K562 (cell line): Measurements from ENCODE around the gene SLC12A4. TPM values are rescaled to one million over a fixed set of nuclear protein-coding genes. Genes with fewer than 3 reads are reported as not detected.

ENCODE experiments used
- ATAC-seq: fragments of 200-7000 bp; cut with Tn5 transposase; 3 replicates; pipeline ENCODE4 v1.9.1; 2020; ENCODE audit warnings: moderate library complexity
- BruUV-seq: library from RNA; stranded (reverse); fragments of 400-500 nt; replicated peaks from 2 replicates; lab custom pipeline; 2021; lab: Mats Ljungman, UMichigan
- CTCF ChIA-PET: fragments of 300-600 bp; formaldehyde crosslinking; extraction: SDS; loops from one replicate; lab custom pipeline; 2021; ENCODE audit warnings: low intra/inter-chr PET ratio; lab: Yijun Ruan, JAX
- POLR2A ChIA-PET: fragments of 300-600, 350-650 bp; sonication (Branson Sonifier 250); formaldehyde crosslinking; extraction: SDS; loops from one replicate; lab custom pipeline; 2021; ENCODE audit warnings: antibody characterized with exemption, inconsistent platforms; lab: Yijun Ruan, JAX
- DNase-seq, 4 experiments: peaks; one replicate each; pipeline versions ENCODE4 v3.0.0 to v3.0.0-alpha.2; 2011 to 2018; ENCODE audit warnings: low spot score in 3 of 4, mixed read lengths in 3 of 4; ENCODE audit errors: extremely low read depth in 1 of 4
- FAIRE-seq: peaks from 2 replicates; lab custom pipeline; 2011; peaks lifted over from hg19 to GRCh38; lab: Jason Lieb, UNC
- H2AFZ ChIP-seq: 2 replicates; pipeline ENCODE4 v1.6.0; 2011; ENCODE audit warnings: low read depth, low read length, control low read depth, inconsistent platforms
- H3K27ac ChIP-seq: fragments of 200-600 bp; 3 replicates; pipeline ENCODE4 v1.8.0; 2011; ENCODE audit warnings: low read depth, mild to moderate bottlenecking, control low read depth, inconsistent platforms, low read length, moderate library complexity, mixed read lengths; ENCODE audit errors: extremely low read depth
- H3K27me3 ChIP-seq, 2 experiments: fragments of 300-600 bp in 1 of 2; 2 replicates in 1 of 2; 3 replicates in 1 of 2; pipeline versions ENCODE4 v1.6.0 to v1.8.0; 2011; ENCODE audit warnings: inconsistent platforms in 2 of 2, low read length in 2 of 2, mild to moderate bottlenecking in 1 of 2, mixed read lengths in 1 of 2, moderate library complexity in 1 of 2; ENCODE audit not compliant: control insufficient read depth in 2 of 2, insufficient read depth in 2 of 2
- H3K36me3 ChIP-seq: fragments of 300-600 bp; 3 replicates; pipeline ENCODE4 v1.8.0; 2011; ENCODE audit warnings: mild to moderate bottlenecking, low read length, inconsistent platforms; ENCODE audit not compliant: control insufficient read depth, insufficient read depth
- H3K4me1 ChIP-seq, 2 experiments: fragments of 200-600 bp in 1 of 2; replicated peaks in 1 of 2; 2 replicates in 1 of 2; 3 replicates in 1 of 2; pipeline versions ENCODE4 v1.5.1 to v1.8.0; 2011; ENCODE audit warnings: inconsistent platforms in 2 of 2, low read length in 2 of 2, mild to moderate bottlenecking in 1 of 2, mixed read lengths in 1 of 2, moderate library complexity in 1 of 2; ENCODE audit not compliant: control insufficient read depth in 2 of 2, insufficient read depth in 2 of 2
- H3K4me2 ChIP-seq: 2 replicates; pipeline ENCODE4 v1.6.1; 2011; ENCODE audit warnings: low read length, control low read depth, inconsistent platforms, mixed read lengths; ENCODE audit not compliant: insufficient read depth
- H3K4me3 ChIP-seq: fragments of 200-600 bp; sonication (generic), shearing (Covaris generic); 2 replicates; pipeline ENCODE4 v1.5.1; 2016; ENCODE audit warnings: control low read depth, inconsistent platforms
- H3K79me2 ChIP-seq: fragments of 200-600 bp; 3 replicates; pipeline ENCODE4 v1.8.0; 2011; ENCODE audit warnings: low read length, inconsistent platforms; ENCODE audit not compliant: control insufficient read depth, insufficient read depth
- H3K9ac ChIP-seq, 2 experiments: 2 replicates each; pipeline versions ENCODE4 v1.6.0 to v1.6.1; 2011; ENCODE audit warnings: low read depth in 2 of 2, low read length in 2 of 2, control low read depth in 1 of 2, inconsistent platforms in 1 of 2, mild to moderate bottlenecking in 1 of 2, mixed read lengths in 1 of 2; ENCODE audit not compliant: insufficient read depth in 1 of 2
- H3K9me1 ChIP-seq: one replicate; pipeline ENCODE4 v1.6.0; 2011; ENCODE audit warnings: inconsistent platforms, mild to moderate bottlenecking, low read length, moderate library complexity; ENCODE audit not compliant: control insufficient read depth, insufficient read depth
- H3K9me3 ChIP-seq: replicated peaks from 2 replicates; pipeline ENCODE4 v1.5.1; 2011; ENCODE audit warnings: low read depth, low read length, inconsistent platforms; ENCODE audit not compliant: control insufficient read depth, insufficient read depth
- H4K20me1 ChIP-seq: replicated peaks from 2 replicates; pipeline ENCODE4 v1.6.1; 2011; ENCODE audit warnings: low read length, inconsistent platforms, mixed read lengths; ENCODE audit not compliant: control insufficient read depth, insufficient read depth
- DLX4 ChIP-seq: fragments of 250-450 bp; sonication (Bioruptor Pico); IDR thresholded peaks from 2 replicates; pipeline ENCODE4 v1.6.1; 2021; ENCODE audit warnings: mild to moderate bottlenecking
- E2F5 ChIP-seq: sonication (generic); formaldehyde crosslinking; IDR thresholded peaks from 2 replicates; pipeline ENCODE4 v1.8.0; 2022; ENCODE audit warnings: mild to moderate bottlenecking, missing genetic modification reagents
- FOXO4 ChIP-seq: fragments of 450-650 bp; formaldehyde crosslinking; IDR thresholded peaks from 2 replicates; pipeline ENCODE4 v1.4.0; 2020; ENCODE audit warnings: mild to moderate bottlenecking, moderate library complexity
- NEUROD1 ChIP-seq: fragments of 150-350 bp; IDR thresholded peaks from 2 replicates; pipeline ENCODE4 v1.6.1; 2014; ENCODE audit warnings: borderline replicate concordance, low read length, low read depth; ENCODE audit not compliant: partially characterized antibody
- RBM22 ChIP-seq: fragments of 200-400 bp; formaldehyde crosslinking; IDR thresholded peaks from 2 replicates; pipeline ENCODE4 v1.6.1; 2018; ENCODE audit warnings: low read length, low read depth; ENCODE audit not compliant: poor library complexity, severe bottlenecking
- RHOXF2B ChIP-seq: fragments of 250-450 bp; sonication (Bioruptor Pico); conservative IDR thresholded peaks from 2 replicates; pipeline ENCODE4 v1.5.1; 2021
- SRSF1 ChIP-seq: fragments of 200-400 bp; formaldehyde crosslinking; IDR thresholded peaks from 2 replicates; pipeline ENCODE4 v1.6.1; 2017; ENCODE audit warnings: mild to moderate bottlenecking, low read depth, low read length, moderate library complexity
- STAT5B ChIP-seq: fragments of 250-450 bp; sonication (Bioruptor Pico); IDR thresholded peaks from 2 replicates; pipeline ENCODE4 v1.8.0; 2021; ENCODE audit warnings: mild to moderate bottlenecking, inconsistent platforms
- VEZF1 ChIP-seq: fragments of 200-800 bp; sonication (Bioruptor generic); IDR thresholded peaks from 2 replicates; pipeline ENCODE4 v1.6.1; 2017; ENCODE audit warnings: missing genetic modification characterization, missing compliant biosample characterization
- YY1 ChIP-seq, 3 experiments: IDR thresholded peaks; 2 replicates each; pipeline ENCODE4 v1.6.1; 2011; ENCODE audit warnings: low read length in 2 of 3, mild to moderate bottlenecking in 2 of 3, moderate library complexity in 2 of 3, borderline replicate concordance in 1 of 3, control low read depth in 1 of 3, low read depth in 1 of 3; ENCODE audit not compliant: insufficient read depth in 3 of 3, insufficient replicate concordance in 2 of 3, control insufficient read depth in 1 of 3, insufficient read length in 1 of 3; ENCODE audit errors: extremely low read depth in 1 of 3
- WGBS: fragments of 100-300 bp; shearing (Covaris generic); methylation state at CpG from one replicate; pipeline ENCODE4 v1.1.6; 2016; ENCODE audit warnings: low coverage, mixed read lengths; ENCODE audit not compliant: insufficient coverage; ENCODE audit errors: missing lambda C conversion rate; 5-methylcytosine and 5-hydroxymethylcytosine counted together
- in situ Hi-C: fragments of 300-500 bp; cut with MboI; formaldehyde crosslinking; loops from 4 replicates; pipeline ENCODE4 v1.15.0; 2018; ENCODE audit warnings: inconsistent platforms, mixed read lengths
- intact Hi-C: fragments of 100-400 bp; cut with micrococcal nuclease; formaldehyde crosslinking; loops from 2 replicates; pipeline ENCODE4 v1.14.2; 2022
- polyA plus RNA-seq, 8 experiments: library from polyadenylated mRNA; depleted of rRNA in 4 of 8; stranded (reverse) in 5 of 8; unstranded in 3 of 8; fragments of >200 nt; fragmentation: Nextera tagmentation in 2 of 8; fragmentation: Illumina TruSeq in 1 of 8; extraction: Ambion mirVana in 2 of 8; extraction: Trizol in 1 of 8; gene quantifications; 2 replicates each; pipeline versions ENCODE4 v1.2.1 to v1.2.3, GENCODE V29; 2011 to 2014; ENCODE audit warnings: inconsistent platforms in 1 of 8, missing spikeins in 1 of 8
- total RNA-seq, 7 experiments: library from RNA; depleted of rRNA in 6 of 7; stranded (reverse); fragments of >200 nt in 6 of 7; fragmentation: Illumina TruSeq in 2 of 7; extraction: Trizol in 2 of 7; gene quantifications; 2 replicates each; pipeline versions ENCODE4 v1.2.1 to v1.2.3, GENCODE V29; 2011 to 2021; ENCODE audit warnings: low replicate concordance in 1 of 7

The SLC12A4 gene
- total and polyA plus RNA-seq, 9 of the 15 experiments (the other 6 are each of a cell fraction or from before 2014, with no cell fraction given): 0.75 to 43.5 (median 15.0) TPM

- in situ Hi-C loops: no loop called here
- no TSS peak for BruUV-seq
- POLR2A ChIA-PET: interaction anchor here (0.7 to 2.5 kb wide), 5 partner anchors 9 to 39 kb away, joined by 3 to 8 read pairs (median 4); no protein-coding TSS in a partner anchor
- TF ChIP-seq VEZF1 (CRISPR knock-in tag): no peak
- TF ChIP-seq RHOXF2B (CRISPR knock-in tag): no peak
- no peak for TF ChIP-seq RBM22
- no peak for TF ChIP-seq E2F5 (CRISPR knock-in tag)
- no peak for TF ChIP-seq DLX4
- no peak for TF ChIP-seq SRSF1
- no peak for TF ChIP-seq YY1 (IDR thresholded peaks at IDR 0.05; ENCODE audit: borderline replicate concordance in 1 of 3, control insufficient read depth in 1 of 3, extremely low read depth in 1 of 3, insufficient read depth in 3 of 3, insufficient read length in 1 of 3, insufficient replicate concordance in 2 of 3, low read depth in 1 of 3, low read length in 2 of 3)
- TF ChIP-seq STAT5B (CRISPR knock-in tag): no peak
- TF ChIP-seq NEUROD1: no peak
- no peak for TF ChIP-seq FOXO4 (CRISPR knock-in tag)
Measured at GRCh38 chr16:67930678-67931211, 37.7 kb downstream of the SLC12A4 start.

More at GRCh38 chr16:67930678-67931211, 37.7 kb downstream of the SLC12A4 start:
- H3K27ac ChIP-seq: no peak overlapping the region
- peaks cover 24% of the 10 kb centered on the region for H3K79me2 ChIP-seq
- no peaks in the 10 kb centered on the region; the same call in 1 of the 2 replicates for H4K20me1 ChIP-seq
- CTCF ChIA-PET: interaction anchor here (0.6 kb wide), 1 partner anchor 110 kb away, joined by 4 read pairs; no protein-coding TSS in a partner anchor
- ATAC-seq (no peak), FAIRE-seq (no peak), DNase-seq (no peak)
- no peaks in the 10 kb centered on the region for H3K9me1 ChIP-seq
- H2AFZ ChIP-seq: no peak overlapping the region
- WGBS: 84% methylated on average over 15 of the region's 17 CpGs
- no peak overlapping the region for H3K4me2 ChIP-seq
- peaks cover 24% of the 10 kb centered on the region; the same call in 2 of the 3 replicates for H3K36me3 ChIP-seq
- intact Hi-C loops: loop anchor here (10.0 kb wide), 1 partner anchor 406 kb away; the partner anchor contains the start of gene RIPOR1
- H3K9me3 ChIP-seq: no peaks in the 10 kb centered on the region
- H3K27me3 ChIP-seq: no peaks in the 10 kb centered on the region
- H3K4me3 ChIP-seq: no peak overlapping the region
- no peak overlapping the region for H3K9ac ChIP-seq
- H3K4me1 ChIP-seq: peaks cover 11 to 50% of the 10 kb centered on the region in 2 experiments; a peak in 3 of 5 replicates
